Urinary bladder (tissue), 4 donors: ENCODE results near the gene GALNTL6. TPM values are rescaled to one million over a fixed set of nuclear protein-coding genes. Genes with fewer than 3 reads are reported as not detected.

Experiments used
- DNase-seq: peaks from one replicate; pipeline ENCODE4 v3.0.0-alpha.2; 2015; ENCODE audit errors: extremely low spot score
- H3K27ac ChIP-seq: one replicate; pipeline ENCODE4 v1.5.1; 2013; ENCODE audit warnings: low read depth, mild to moderate bottlenecking, moderate library complexity
- H3K36me3 ChIP-seq: one replicate; pipeline ENCODE4 v1.6.1; 2013; ENCODE audit warnings: mild to moderate bottlenecking, moderate library complexity; ENCODE audit not compliant: insufficient read depth
- H3K4me1 ChIP-seq: one replicate; pipeline ENCODE4 v1.6.1; 2013; ENCODE audit warnings: mild to moderate bottlenecking, moderate library complexity; ENCODE audit not compliant: insufficient read depth
- H3K4me3 ChIP-seq: one replicate; pipeline ENCODE4 v1.5.1; 2013; ENCODE audit warnings: low read depth, low read length
- WGBS: extraction: QIAGEN DNeasy Blood & Tissue Kit; methylation state at CpG from one replicate; pipeline ENCODE4 v1.1.7; 2013; 5-methylcytosine and 5-hydroxymethylcytosine counted together
- polyA plus RNA-seq: library from polyadenylated mRNA; stranded (reverse); fragments of 200-250 nt; gene quantifications from one replicate; pipeline ENCODE4 v1.2.3, GENCODE V29; 2013
- total RNA-seq: library from RNA; depleted of rRNA; stranded (reverse); fragments of >200 nt; gene quantifications from one replicate; pipeline ENCODE4 v1.2.3, GENCODE V29; 2014
- donor health status: healthy with polysubstance abuse.
- donor health status: healthy.

Gene GALNTL6
- total and polyA plus RNA-seq, 2 donors = 0.57 to 1.5 TPM

GRCh38 chr4:172654457-172654856, 841.3 kb downstream of the GALNTL6 start:
- Histone ChIP-seq H3K36me3 (no peaks in the 10 kb centered on the region), H3K4me1 (no peaks in the 10 kb centered on the region), H3K27ac (no peak overlapping the region), H3K4me3 (no peak overlapping the region)
- no peak for DNase-seq
- 66% methylated on average over 3 of the region's 3 CpGs for WGBS

- no peak for DNase-seq
- Histone ChIP-seq H3K36me3 (no peaks in the 10 kb centered on the region), H3K27ac (no peak overlapping the region), H3K4me1 (no peaks in the 10 kb centered on the region), H3K4me3 (no peak overlapping the region)
- 80% methylated on average over 5 of the region's 5 CpGs for WGBS
These were observed 842.9 kb downstream of the GALNTL6 start for GRCh38 chr4:172656055-172656454.

- Histone ChIP-seq H3K36me3 (no peaks in the 10 kb centered on the region), H3K4me1 (no peaks in the 10 kb centered on the region), H3K27ac (no peak overlapping the region), H3K4me3 (no peak overlapping the region)
- DNase-seq = no peak
- WGBS = 95% methylated on average over 6 of the region's 6 CpGs
These were observed 843.9 kb downstream of the GALNTL6 start for GRCh38 chr4:172657081-172657480.

- 60% methylated on average over 3 of the region's 3 CpGs for WGBS
These were observed 847.0 kb downstream of the GALNTL6 start for GRCh38 chr4:172660251-172660650.

GRCh38 chr4:172662113-172662512, 848.9 kb downstream of the GALNTL6 start:
- H3K4me3 ChIP-seq = no peak overlapping the region
- no peaks in the 10 kb centered on the region for H3K4me1 ChIP-seq
- DNase-seq = no peak
- no peak overlapping the region for H3K27ac ChIP-seq
- H3K36me3 ChIP-seq = no peaks in the 10 kb centered on the region
- 93% methylated on average over 3 of the region's 3 CpGs for WGBS

More at GRCh38 chr4:172660251-172660650, 847.0 kb downstream of the GALNTL6 start:
- H3K27ac ChIP-seq = no peak overlapping the region
- H3K36me3 ChIP-seq = no peaks in the 10 kb centered on the region
- no peak overlapping the region for H3K4me3 ChIP-seq
- H3K4me1 ChIP-seq = no peaks in the 10 kb centered on the region
- no peak for DNase-seq

- Histone ChIP-seq H3K4me3 (no peak overlapping the region), H3K27ac (no peak overlapping the region), H3K4me1 (no peaks in the 10 kb centered on the region), H3K36me3 (no peaks in the 10 kb centered on the region)
- no peak for DNase-seq
- 85% methylated on average over 6 of the region's 6 CpGs for WGBS
These were observed 853.6 kb downstream of the GALNTL6 start for GRCh38 chr4:172666711-172667368.

GRCh38 chr4:172674811-172675210, 861.6 kb downstream of the GALNTL6 start:
- Histone ChIP-seq H3K4me1 (no peaks in the 10 kb centered on the region), H3K36me3 (no peaks in the 10 kb centered on the region), H3K27ac (no peak overlapping the region), H3K4me3 (no peak overlapping the region)
- DNase-seq = no peak

- no peak for DNase-seq
- no peaks in the 10 kb centered on the region for H3K36me3 ChIP-seq
- WGBS = 95% methylated on average over 1 of the region's 1 CpG
- H3K4me1 ChIP-seq = no peaks in the 10 kb centered on the region
- H3K4me3 ChIP-seq = no peak overlapping the region
- H3K27ac ChIP-seq = no peak overlapping the region
These were observed 862.0 kb downstream of the GALNTL6 start for GRCh38 chr4:172675232-172675631.

GRCh38 chr4:172680691-172681090, 867.5 kb downstream of the GALNTL6 start:
- no peak for DNase-seq
- no peak overlapping the region for H3K27ac ChIP-seq
- no peaks in the 10 kb centered on the region for H3K4me1 ChIP-seq
- no peaks in the 10 kb centered on the region for H3K36me3 ChIP-seq
- H3K4me3 ChIP-seq = no peak overlapping the region

GRCh38 chr4:172683021-172683420, 869.8 kb downstream of the GALNTL6 start:
- no peaks in the 10 kb centered on the region for H3K36me3 ChIP-seq
- 77% methylated on average over 3 of the region's 3 CpGs for WGBS
- no peak for DNase-seq
- H3K4me1 ChIP-seq = no peaks in the 10 kb centered on the region
- H3K4me3 ChIP-seq = no peak overlapping the region
- H3K27ac ChIP-seq = no peak overlapping the region

- 92% methylated on average over 2 of the region's 2 CpGs for WGBS
- Histone ChIP-seq H3K4me1 (no peaks in the 10 kb centered on the region), H3K36me3 (no peaks in the 10 kb centered on the region), H3K4me3 (no peak overlapping the region), H3K27ac (no peak overlapping the region)
- DNase-seq = no peak
These were observed 872.8 kb downstream of the GALNTL6 start for GRCh38 chr4:172686021-172686420.

GRCh38 chr4:172688534-172688933, 875.3 kb downstream of the GALNTL6 start:
- WGBS = 88% methylated on average over 1 of the region's 1 CpG
- no peak for DNase-seq
- no peak overlapping the region for H3K27ac ChIP-seq
- H3K4me3 ChIP-seq = no peak overlapping the region
- no peaks in the 10 kb centered on the region for H3K36me3 ChIP-seq
- H3K4me1 ChIP-seq = no peaks in the 10 kb centered on the region

GRCh38 chr4:172691552-172691951, 878.3 kb downstream of the GALNTL6 start:
- Histone ChIP-seq H3K27ac (no peak overlapping the region), H3K4me3 (no peak overlapping the region), H3K36me3 (no peaks in the 10 kb centered on the region), H3K4me1 (no peaks in the 10 kb centered on the region)
- no peak for DNase-seq

GRCh38 chr4:172692701-172693100, 879.5 kb downstream of the GALNTL6 start:
- Histone ChIP-seq H3K4me3 (no peak overlapping the region), H3K27ac (no peak overlapping the region), H3K4me1 (no peaks in the 10 kb centered on the region), H3K36me3 (no peaks in the 10 kb centered on the region)
- WGBS = 73% methylated on average over 2 of the region's 2 CpGs
- no peak for DNase-seq

- WGBS = 37% methylated on average over 4 of the region's 4 CpGs
- Histone ChIP-seq H3K4me3 (no peak overlapping the region), H3K4me1 (no peaks in the 10 kb centered on the region), H3K36me3 (no peaks in the 10 kb centered on the region), H3K27ac (no peak overlapping the region)
- no peak for DNase-seq
These were observed 885.1 kb downstream of the GALNTL6 start for GRCh38 chr4:172698256-172698655.
